Cardiac atrium fibroblast (primary cell): Measurements from ENCODE around the gene SPATA2. TPM values are rescaled to one million over a fixed set of nuclear protein-coding genes. Genes with fewer than 3 reads are reported as not detected.

Experiments
- total RNA-seq: library from RNA; depleted of rRNA; stranded (reverse); fragments of >200 nt; gene quantifications from 2 replicates; pipeline ENCODE4 v1.2.3, GENCODE V29; 2015

The SPATA2 gene, protein sequence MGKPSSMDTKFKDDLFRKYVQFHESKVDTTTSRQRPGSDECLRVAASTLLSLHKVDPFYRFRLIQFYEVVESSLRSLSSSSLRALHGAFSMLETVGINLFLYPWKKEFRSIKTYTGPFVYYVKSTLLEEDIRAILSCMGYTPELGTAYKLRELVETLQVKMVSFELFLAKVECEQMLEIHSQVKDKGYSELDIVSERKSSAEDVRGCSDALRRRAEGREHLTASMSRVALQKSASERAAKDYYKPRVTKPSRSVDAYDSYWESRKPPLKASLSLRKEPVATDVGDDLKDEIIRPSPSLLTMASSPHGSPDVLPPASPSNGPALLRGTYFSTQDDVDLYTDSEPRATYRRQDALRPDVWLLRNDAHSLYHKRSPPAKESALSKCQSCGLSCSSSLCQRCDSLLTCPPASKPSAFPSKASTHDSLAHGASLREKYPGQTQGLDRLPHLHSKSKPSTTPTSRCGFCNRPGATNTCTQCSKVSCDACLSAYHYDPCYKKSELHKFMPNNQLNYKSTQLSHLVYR
- 3.2 and 3.6 TPM in 2 replicates for total RNA-seq

DNA sequence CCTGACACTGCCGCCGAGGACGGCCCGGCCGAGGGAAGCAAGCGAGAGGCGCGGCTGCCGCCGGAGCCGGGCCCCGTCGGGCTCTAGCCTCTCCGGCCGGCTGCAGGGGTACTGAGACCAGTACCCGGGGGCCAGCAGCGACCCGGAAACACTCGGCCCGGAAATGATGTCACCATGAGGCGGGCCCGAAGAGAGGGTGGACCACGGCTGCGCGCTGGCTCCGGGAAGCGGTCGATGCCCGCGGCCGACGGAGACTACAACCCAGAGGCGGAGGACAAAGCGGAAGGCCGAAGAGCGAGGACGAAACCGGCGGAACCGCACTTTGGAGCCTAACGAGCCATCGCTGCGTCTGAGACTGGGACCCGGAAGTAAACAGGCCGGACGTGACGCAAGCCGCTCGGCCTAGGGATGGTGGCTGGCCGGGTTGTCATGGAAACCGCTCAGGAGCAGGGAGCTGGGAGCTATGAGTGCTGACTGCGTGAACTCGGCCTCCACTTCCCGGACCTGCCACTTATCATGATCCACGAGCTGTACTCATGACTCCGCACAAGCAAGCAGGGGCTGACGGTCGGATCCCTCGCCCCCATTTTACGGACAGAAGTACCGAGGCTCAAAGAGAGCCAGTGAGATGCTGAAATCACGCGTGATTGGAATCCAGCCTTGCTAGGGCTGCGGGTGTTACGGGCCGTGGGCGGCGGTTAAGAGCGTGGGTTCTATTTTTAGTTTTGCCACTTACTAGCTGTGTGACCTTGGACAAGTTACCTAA is at the start of gene SPATA2:
TSS of gene SPATA2 (minus strand) at position 150 of the 766 bp plus-strand sequence. CDS start 7,039 bp downstream, outside the sequence.

DNA sequence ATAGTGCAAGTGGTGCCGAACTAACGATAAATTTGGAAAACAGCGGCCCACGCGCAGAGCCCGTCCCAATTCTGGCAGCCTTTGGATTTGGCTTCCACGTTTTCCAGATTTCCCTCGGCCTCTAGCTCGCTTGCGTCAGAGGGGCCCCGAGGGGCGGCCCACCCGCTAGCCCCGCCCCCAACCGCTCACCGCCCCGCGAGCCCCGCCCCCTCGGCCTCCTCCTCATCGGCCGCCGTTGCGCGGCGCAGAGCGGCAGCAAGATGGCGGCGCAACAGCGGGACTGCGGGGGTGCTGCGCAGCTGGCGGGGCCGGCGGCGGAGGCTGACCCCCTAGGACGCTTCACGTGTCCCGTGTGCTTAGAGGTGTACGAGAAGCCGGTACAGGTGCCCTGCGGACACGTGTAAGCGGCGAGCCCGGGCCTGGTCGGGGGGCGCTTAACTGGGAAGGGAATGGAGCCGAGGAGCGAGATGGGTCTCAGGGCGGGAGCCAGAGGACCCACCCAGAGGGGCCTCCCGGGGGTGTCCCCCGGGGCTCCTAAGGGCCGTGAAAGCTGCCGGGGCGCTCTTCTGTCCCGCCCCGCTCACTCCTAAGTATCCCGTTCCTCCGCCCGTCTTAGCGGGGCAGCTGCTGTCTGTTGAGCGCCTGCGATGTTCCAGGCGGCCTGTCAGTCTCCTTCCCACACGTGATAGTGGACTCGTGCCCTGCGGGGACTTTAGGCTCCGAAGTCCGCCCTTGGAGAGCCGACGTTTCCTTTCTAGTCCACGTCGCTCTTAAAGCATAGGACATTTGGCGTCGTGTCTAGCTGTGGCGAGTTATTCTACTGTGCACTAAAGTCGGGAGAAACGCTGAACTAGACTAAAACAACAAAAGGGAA is 21.1 kb upstream of the SPATA2 start, which contains the start of gene RNF114:
TSS of gene RNF114 (plus strand) at position 245 of the 874 bp plus-strand sequence. CDS start at position 261, 16 bp downstream.

Other genes with a start within 250 kb of the SPATA2 start
- gene B4GALT5, start 201.7 kb downstream of the SPATA2 start, total RNA-seq, result 17.1 and 32.4 TPM in 2 replicates
- 4.3 and 5.0 TPM in 2 replicates for gene SLC9A8, start 102.7 kb downstream of the SPATA2 start, total RNA-seq
- 54.9 and 97.1 TPM in 2 replicates for gene RNF114, start 20.9 kb upstream of the SPATA2 start, total RNA-seq
- 19.3 and 19.7 TPM in 2 replicates for gene SNAI1, start 67.5 kb upstream of the SPATA2 start, total RNA-seq
- 56.7 and 59.3 TPM in 2 replicates for gene UBE2V1, start 197.6 kb upstream of the SPATA2 start, total RNA-seq
- 45.3 and 48.8 TPM in 2 replicates for gene PEDS1, start 238.2 kb upstream of the SPATA2 start, total RNA-seq